Measurements from ENCODE around the gene B4GAT1. TPM values are rescaled to one million over a fixed set of nuclear protein-coding genes. Genes with fewer than 3 reads are reported as not detected.
A peak's percentile ranks its signal among the peaks of the same experiment; 100 is the strongest.

The B4GAT1 gene
- total RNA-seq, 1 experiment from 2014 or later: 6.7 TPM

DNA sequence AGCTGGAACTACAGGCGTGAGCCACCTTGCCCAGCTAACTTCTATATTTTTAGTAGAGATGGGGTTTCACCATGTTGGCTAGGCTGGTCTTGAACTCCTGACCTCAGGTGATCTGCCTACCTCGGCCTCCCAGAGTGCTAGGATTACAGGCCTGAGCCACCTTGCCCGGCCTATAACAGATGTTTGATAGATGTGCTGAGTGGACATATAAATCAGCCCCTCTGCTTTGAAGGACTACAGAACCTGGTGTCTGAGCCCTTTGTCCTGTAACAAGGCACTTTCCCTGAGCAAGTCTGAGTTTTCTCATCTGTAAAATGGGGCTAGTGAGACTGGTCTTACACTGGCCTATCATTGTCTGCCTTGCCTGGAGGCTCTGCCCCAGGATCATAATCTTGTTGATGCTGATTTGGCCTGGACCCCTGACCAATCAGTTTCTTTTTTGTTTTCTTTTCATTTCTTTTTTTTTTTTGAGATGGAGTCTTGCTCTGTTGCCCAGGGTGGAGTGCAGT is 18.2 kb downstream of the B4GAT1 start:
- no peak for DNase-seq (ENCODE audit: unreplicated experiment)
- ChIA-PET POLR2A (interaction anchor here (0.9 to 2.5 kb wide), 12 partner anchors 9 to 47 kb away, joined by 3 to 16 read pairs (median 6); partner anchors contain the start of genes BRMS1 and YIF1A), CTCF (interaction anchor here (0.6 to 1.6 kb wide), 9 partner anchors 15 to 414 kb away, joined by 3 to 7 read pairs (median 3); partner anchors contain the start of gene BRMS1)
- Mint-ChIP-seq H3K4me1 (ENCODE audit: insufficient read depth, unreplicated experiment) (peaks cover 41% of the 10 kb centered on the region), H3K27ac (ENCODE audit: low read depth, unreplicated experiment) (no peak overlapping the region), H3K36me3 (ENCODE audit: insufficient read depth, unreplicated experiment) (peaks cover 29% of the 10 kb centered on the region), H3K4me3 (ENCODE audit: unreplicated experiment) (no peak overlapping the region), H3K9me3 (ENCODE audit: unreplicated experiment) (no peaks in the 10 kb centered on the region), H3K27me3 (ENCODE audit: insufficient read depth, unreplicated experiment) (no peaks in the 10 kb centered on the region)
- no TSS peak for BruUV-seq (replicated peaks)
- intact Hi-C loops (cut with micrococcal nuclease): no loop called here
- TF ChIP-seq, protein P1, sequence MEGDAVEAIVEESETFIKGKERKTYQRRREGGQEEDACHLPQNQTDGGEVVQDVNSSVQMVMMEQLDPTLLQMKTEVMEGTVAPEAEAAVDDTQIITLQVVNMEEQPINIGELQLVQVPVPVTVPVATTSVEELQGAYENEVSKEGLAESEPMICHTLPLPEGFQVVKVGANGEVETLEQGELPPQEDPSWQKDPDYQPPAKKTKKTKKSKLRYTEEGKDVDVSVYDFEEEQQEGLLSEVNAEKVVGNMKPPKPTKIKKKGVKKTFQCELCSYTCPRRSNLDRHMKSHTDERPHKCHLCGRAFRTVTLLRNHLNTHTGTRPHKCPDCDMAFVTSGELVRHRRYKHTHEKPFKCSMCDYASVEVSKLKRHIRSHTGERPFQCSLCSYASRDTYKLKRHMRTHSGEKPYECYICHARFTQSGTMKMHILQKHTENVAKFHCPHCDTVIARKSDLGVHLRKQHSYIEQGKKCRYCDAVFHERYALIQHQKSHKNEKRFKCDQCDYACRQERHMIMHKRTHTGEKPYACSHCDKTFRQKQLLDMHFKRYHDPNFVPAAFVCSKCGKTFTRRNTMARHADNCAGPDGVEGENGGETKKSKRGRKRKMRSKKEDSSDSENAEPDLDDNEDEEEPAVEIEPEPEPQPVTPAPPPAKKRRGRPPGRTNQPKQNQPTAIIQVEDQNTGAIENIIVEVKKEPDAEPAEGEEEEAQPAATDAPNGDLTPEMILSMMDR (IDR thresholded peaks at IDR 0.05; ENCODE audit: unreplicated experiment): no peak

DNA sequence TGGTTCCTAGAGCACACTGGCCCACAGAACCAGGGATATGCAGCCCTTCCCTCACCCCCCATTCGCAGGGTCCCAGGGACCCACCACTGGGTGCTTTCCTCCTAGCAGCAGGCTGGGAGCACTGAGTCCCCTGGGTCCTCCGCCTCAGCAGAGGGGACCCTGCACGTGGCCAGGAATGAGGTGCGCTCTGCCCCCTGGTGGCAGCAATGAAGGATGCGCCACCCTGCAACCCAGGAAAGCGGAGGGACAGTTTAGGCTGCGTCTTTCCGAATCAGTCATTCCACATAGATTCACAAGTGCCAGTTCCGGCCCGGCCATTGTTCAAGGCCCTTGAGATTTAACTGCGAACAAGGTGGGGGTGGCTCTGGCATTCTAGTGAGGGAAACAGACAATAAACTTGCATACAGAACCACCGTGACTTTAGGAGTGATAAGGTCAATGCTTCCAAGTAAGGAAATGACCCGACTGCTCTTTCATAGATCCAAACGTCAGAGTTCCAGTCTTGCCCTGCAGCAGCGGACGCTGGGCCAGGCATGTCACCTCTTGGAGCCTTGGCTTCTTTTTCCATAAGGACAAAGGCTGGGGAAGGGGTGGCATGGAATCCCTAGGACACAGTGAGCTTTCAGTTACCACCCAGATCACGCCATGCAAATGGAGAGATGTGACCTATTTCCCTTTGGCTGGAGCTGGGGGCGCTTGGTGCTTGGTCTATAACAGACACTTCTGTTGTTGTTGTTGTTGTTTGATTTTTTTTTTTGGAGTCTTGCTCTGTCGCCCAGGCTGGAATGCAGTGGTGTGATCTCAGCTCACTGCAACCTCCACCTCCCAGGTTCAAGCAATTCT is 18.9 kb downstream of the B4GAT1 start:
- peaks cover 46% of the 10 kb centered on the region for H3K4me1 Mint-ChIP-seq (ENCODE audit: insufficient read depth, unreplicated experiment)
- peaks cover 23% of the 10 kb centered on the region for H3K36me3 Mint-ChIP-seq (ENCODE audit: insufficient read depth, unreplicated experiment)
- H3K27me3 Mint-ChIP-seq (ENCODE audit: insufficient read depth, unreplicated experiment): no peaks in the 10 kb centered on the region
- DNase-seq (ENCODE audit: unreplicated experiment): peak; percentile 78
- ChIA-PET CTCF (interaction anchor here (0.6 to 1.6 kb wide), 8 partner anchors 16 to 414 kb away, joined by 3 to 7 read pairs (median 4); partner anchors contain the start of gene BRMS1), POLR2A (interaction anchor here (0.6 to 2.5 kb wide), 8 partner anchors 9 to 40 kb away, joined by 3 to 16 read pairs (median 7); partner anchors contain the start of genes BRMS1 and YIF1A)
- H3K4me3 Mint-ChIP-seq (ENCODE audit: unreplicated experiment): no peak overlapping the region
- intact Hi-C loops (cut with micrococcal nuclease): loop anchor here (1.0 kb wide), 3 partner anchors 8 to 61 kb away; partner anchors contain the start of gene RIN1
- H3K9me3 Mint-ChIP-seq (ENCODE audit: unreplicated experiment): no peaks in the 10 kb centered on the region
- BruUV-seq (replicated peaks): no TSS peak
- TF ChIP-seq, protein P1 (IDR thresholded peaks at IDR 0.05; ENCODE audit: unreplicated experiment): peak; percentile 91
- peak overlapping the region; percentile 4 for H3K27ac Mint-ChIP-seq (ENCODE audit: low read depth, unreplicated experiment)

DNA sequence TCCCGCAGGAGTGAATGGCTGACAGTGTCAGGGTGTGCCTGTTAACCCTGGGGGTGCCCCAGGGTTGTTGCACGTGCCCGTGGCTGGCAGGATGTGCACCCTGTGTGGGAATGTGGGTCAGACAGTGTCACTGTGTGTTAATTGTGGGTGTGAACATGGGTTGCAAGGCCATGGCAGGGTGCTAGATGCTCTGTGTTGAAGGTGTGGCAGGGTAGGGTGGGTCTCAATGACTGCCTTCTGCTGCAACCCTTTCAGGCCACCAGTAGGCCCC is 19.5 kb downstream of the B4GAT1 start:
- no peaks in the 10 kb centered on the region for H3K9me3 Mint-ChIP-seq (ENCODE audit: unreplicated experiment)
- H3K27me3 Mint-ChIP-seq (ENCODE audit: insufficient read depth, unreplicated experiment): no peaks in the 10 kb centered on the region
- H3K27ac Mint-ChIP-seq (ENCODE audit: low read depth, unreplicated experiment): peak overlapping the region; percentile 4
- CTCF ChIA-PET: no interaction called here
- H3K4me1 Mint-ChIP-seq (ENCODE audit: insufficient read depth, unreplicated experiment): peaks cover 50% of the 10 kb centered on the region
- BruUV-seq (replicated peaks): no TSS peak
- DNase-seq (ENCODE audit: unreplicated experiment): no peak
- H3K36me3 Mint-ChIP-seq (ENCODE audit: insufficient read depth, unreplicated experiment): peaks cover 18% of the 10 kb centered on the region
- TF ChIP-seq, protein P1 (IDR thresholded peaks at IDR 0.05; ENCODE audit: unreplicated experiment): no peak
- H3K4me3 Mint-ChIP-seq (ENCODE audit: unreplicated experiment): no peak overlapping the region
- intact Hi-C loops (cut with micrococcal nuclease): loop anchor here (1.0 kb wide), 3 partner anchors 8 to 61 kb away; partner anchors contain the start of gene RIN1
- POLR2A ChIA-PET: interaction anchor here (1.6 kb wide), 1 partner anchor 16 kb away, joined by 16 read pairs; no protein-coding TSS in a partner anchor

Data from MCF 10A (cell line).